GM13976 (cell line): ENCODE results near the gene PRR19.
A peak's percentile ranks its signal among the peaks of the same experiment; 100 is the strongest.

Experiments
- DNase-seq: peaks from one replicate; pipeline ENCODE4 v3.0.0; 2012; ENCODE audit warnings: low spot score
- CTCF ChIP-seq: IDR thresholded peaks from 2 replicates; pipeline ENCODE4 v1.5.1; 2012; ENCODE audit warnings: borderline replicate concordance, mild to moderate bottlenecking; ENCODE audit not compliant: insufficient read depth; ENCODE audit errors: extremely low read depth, missing control alignments, control extremely low read depth
- in situ Hi-C: fragments of 300-500 bp; cut with MboI; formaldehyde crosslinking; loops from one replicate; pipeline ENCODE4 v1.12.0; 2022; ENCODE audit warnings: low sequenced_read_pairs, mixed read lengths, inconsistent platforms; ENCODE audit not compliant: unreplicated experiment

PRR19 gene

GRCh38 chr19:42352301-42353259, 50.6 kb downstream of the PRR19 start:
- DNase-seq: peak; percentile 73
- in situ Hi-C loops: no loop called here
- no peak for TF ChIP-seq CTCF

- no peak for DNase-seq
- TF ChIP-seq CTCF: no peak
- in situ Hi-C loops: no loop called here
These were observed 51.5 kb downstream of the PRR19 start for GRCh38 chr19:42353341-42354015.

DNA sequence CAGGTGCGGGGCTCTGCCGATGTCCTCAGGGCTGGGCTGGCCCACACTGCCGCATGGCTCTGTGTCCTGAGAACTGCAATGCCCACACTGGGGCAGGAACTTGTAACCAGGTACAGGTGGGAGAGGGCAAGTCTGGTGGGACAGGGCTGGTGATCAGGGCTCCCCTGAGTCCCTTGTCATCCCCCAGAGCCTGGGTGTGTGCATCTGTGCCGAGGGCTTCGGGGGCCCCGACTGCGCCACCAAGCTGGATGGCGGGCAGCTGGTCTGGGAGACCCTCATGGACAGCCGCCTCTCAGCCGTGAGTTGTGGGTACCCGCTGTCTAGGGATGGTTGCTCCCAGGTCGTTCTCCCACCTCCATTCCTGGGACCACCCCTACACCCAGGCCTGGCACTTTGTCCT, 54.0 kb downstream of the PRR19 start:
- no peak for DNase-seq
- no peak for TF ChIP-seq CTCF
- in situ Hi-C loops: no loop called here

- DNase-seq: no peak
These were observed 54.8 kb downstream of the PRR19 start for GRCh38 chr19:42356686-42357085.

DNA sequence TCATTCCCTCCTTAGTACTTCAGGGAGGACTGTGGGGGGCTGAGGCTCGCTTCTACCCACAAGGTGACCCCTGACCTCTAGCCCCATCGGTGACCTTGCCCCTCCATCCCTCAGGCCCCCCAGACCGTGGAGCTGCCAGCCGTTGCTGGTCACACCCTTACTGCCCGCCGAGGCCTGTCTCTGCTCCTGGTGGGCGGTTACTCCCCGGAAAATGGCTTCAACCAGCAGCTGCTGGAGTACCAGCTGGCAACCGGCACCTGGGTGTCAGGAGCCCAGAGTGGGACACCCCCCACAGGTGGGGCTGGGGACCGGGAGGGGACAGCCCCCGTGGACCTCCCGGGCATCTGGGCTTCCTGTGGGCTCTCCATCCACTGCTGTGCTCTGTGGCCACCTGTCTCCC, 55.4 kb downstream of the PRR19 start:
- DNase-seq: no peak
- TF ChIP-seq CTCF: no peak
- in situ Hi-C loops: no loop called here

More at GRCh38 chr19:42356686-42357085, 54.8 kb downstream of the PRR19 start:
- no peak for TF ChIP-seq CTCF
- in situ Hi-C loops: no loop called here
